Ammon's horn (tissue), 1 donor: ENCODE data around the gene PEX10.
"Not testable (repeated sequence)": the region's sequence is repeated elsewhere in the genome, so short reads cannot be mapped to it uniquely, and the experiment has no call there.

Experiments
- DNase-seq: peaks from one replicate; pipeline ENCODE4 v3.0.0-alpha.2; 2016; ENCODE audit warnings: low spot score

The PEX10 gene

GRCh38 chr1:2412395-2412772 lies at the start of gene PEX10:
Gene PEX10, minus strand, starts transcription at chr1:2412564. Its CDS starts 62 bp downstream, at chr1:2412502.
- DNase-seq: peak; percentile 97

GRCh38 chr1:2460996-2461751 lies 48.8 kb upstream of the PEX10 start:
- no peak for DNase-seq

- no peak for DNase-seq
Observed at GRCh38 chr1:2460203-2460602, 47.8 kb upstream of the PEX10 start.

GRCh38 chr1:2459757-2460156 lies 47.4 kb upstream of the PEX10 start:
- peak; percentile 93 for DNase-seq

- not testable (repeated sequence) for DNase-seq
Observed at GRCh38 chr1:2459102-2459753, 46.9 kb upstream of the PEX10 start.

GRCh38 chr1:2458687-2459086 lies 46.3 kb upstream of the PEX10 start:
- no peak for DNase-seq

GRCh38 chr1:2457444-2457843 lies 45.1 kb upstream of the PEX10 start:
- no peak for DNase-seq

- no peak for DNase-seq
Observed at GRCh38 chr1:2455757-2456156, 43.4 kb upstream of the PEX10 start.

GRCh38 chr1:2454227-2454626 lies 41.9 kb upstream of the PEX10 start:
- DNase-seq: no peak

- DNase-seq: no peak
Observed at GRCh38 chr1:2452932-2453315, 40.6 kb upstream of the PEX10 start.

GRCh38 chr1:2452201-2452931 lies 40.0 kb upstream of the PEX10 start:
- peak; percentile 90 for DNase-seq

GRCh38 chr1:2451741-2452140 lies 39.4 kb upstream of the PEX10 start:
- DNase-seq: no peak

GRCh38 chr1:2449636-2450454 lies 37.5 kb upstream of the PEX10 start:
- peak; percentile 69 for DNase-seq

- DNase-seq: no peak
Observed at GRCh38 chr1:2448098-2448445, 35.7 kb upstream of the PEX10 start.

GRCh38 chr1:2447276-2448097 lies 35.1 kb upstream of the PEX10 start:
- DNase-seq: no peak

GRCh38 chr1:2446861-2447260 lies 34.5 kb upstream of the PEX10 start:
- DNase-seq: no peak

GRCh38 chr1:2446394-2446793 lies 34.0 kb upstream of the PEX10 start:
- peak; percentile 82 for DNase-seq

- DNase-seq: no peak
Observed at GRCh38 chr1:2445823-2446215, 33.5 kb upstream of the PEX10 start.

GRCh38 chr1:2445162-2445822 lies 32.9 kb upstream of the PEX10 start:
- no peak for DNase-seq

GRCh38 chr1:2444138-2444591 lies 31.8 kb upstream of the PEX10 start:
- DNase-seq: no peak
